ENCODE data around the gene LEMD2. TPM values are rescaled to one million over a fixed set of nuclear protein-coding genes. Genes with fewer than 3 reads are reported as not detected.

The LEMD2 gene
- total and polyA plus RNA-seq, 2 of the 4 experiments (the other 2 are of a cell fraction) = 26.5 to 43.6 TPM

DNA sequence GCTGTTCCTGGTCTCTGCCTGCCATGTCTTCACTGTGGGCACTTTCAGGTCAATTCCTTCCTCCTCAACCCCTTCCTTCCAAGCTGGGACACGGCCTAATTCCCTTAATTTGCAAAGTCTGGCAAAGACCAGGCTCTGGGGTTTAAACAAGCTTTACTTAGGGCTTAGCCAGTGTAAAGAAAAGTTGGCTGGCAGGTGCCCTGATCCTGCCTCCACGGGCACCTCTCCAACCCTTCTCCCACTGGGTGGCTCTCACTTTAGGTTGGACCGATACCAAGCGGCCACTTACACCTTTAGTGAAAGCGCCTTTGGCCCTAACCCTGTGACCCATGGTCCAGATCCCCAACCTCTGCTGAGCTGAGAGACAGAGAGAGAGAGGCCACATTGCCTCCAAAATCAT lies 28.6 kb upstream of the LEMD2 start:
- Histone ChIP-seq H3K9ac (ENCODE audit: low read depth, low read length) (no peak overlapping the region), H4K20me1 (ENCODE audit: insufficient read depth, low read length) (no peaks in the 10 kb centered on the region), H4K5ac (ENCODE audit: low read depth, low read length) (no peak overlapping the region), H3K4me3 (ENCODE audit: insufficient read depth, low read depth, low read length) (no peak overlapping the region), H4K8ac (ENCODE audit: low read depth in 2 of 2, low read length in 2 of 2) (no peak overlapping the region), H3K18ac (ENCODE audit: low read depth, low read length) (no peak overlapping the region), H3K4me2 (ENCODE audit: low read depth, low read length) (no peak overlapping the region), H3K79me1 (ENCODE audit: low read depth in 1 of 2, low read length in 2 of 2) (no peaks in the 10 kb centered on the region), H3K4ac (ENCODE audit: low read depth, low read length) (no peak overlapping the region), H2BK15ac (ENCODE audit: low read depth, low read length) (no peak overlapping the region), H3K9me3 (ENCODE audit: control insufficient read depth, insufficient read depth, low read length) (no peaks in the 10 kb centered on the region), H3K4me1 (ENCODE audit: control insufficient read depth, insufficient read depth, low read length) (no peaks in the 10 kb centered on the region), H3K27ac (ENCODE audit: insufficient read depth, low read length) (no peak overlapping the region), H2AFZ (replicated peaks; ENCODE audit: low read length, poor library complexity) (no peak overlapping the region), H2AK5ac (ENCODE audit: low read depth, low read length) (no peak overlapping the region), H2BK20ac (ENCODE audit: low read depth, low read length) (no peak overlapping the region), H2BK120ac (ENCODE audit: low read depth, low read length) (no peak overlapping the region), H2AK9ac (replicated peaks; ENCODE audit: low read depth, low read length, poor library complexity) (no peak overlapping the region), H2BK5ac (ENCODE audit: low read depth, low read length, poor library complexity, severe bottlenecking) (no peak overlapping the region), H3K14ac (replicated peaks; ENCODE audit: low read depth, low read length) (no peak overlapping the region), H3K27me3 (ENCODE audit: control insufficient read depth, insufficient read depth, low read length) (peaks cover 61% of the 10 kb centered on the region), H3K23ac (ENCODE audit: low read depth, low read length) (no peak overlapping the region), H3K56ac (ENCODE audit: extremely low read depth, insufficient read depth, low read length) (no peak overlapping the region), H3K36me3 (ENCODE audit: control insufficient read depth, insufficient read depth, low read length) (no peaks in the 10 kb centered on the region), H4K91ac (ENCODE audit: insufficient read depth, low read depth, low read length) (no peak overlapping the region), H3K9me1 (ENCODE audit: insufficient read depth, low read length) (peaks cover 2% of the 10 kb centered on the region; the same call in 1 of the 2 replicates)
- dilution Hi-C loops (cut with HindIII; ENCODE audit: low sequenced_read_pairs, unreplicated experiment) = no loop called here
- in situ Hi-C loops (cut with MboI; ENCODE audit: low sequenced_read_pairs) = no loop called here
- 60% methylated on average over 1 of the region's 5 CpGs; no CpG with 5 or more reads in 1 of the 2 experiments for WGBS, 2 experiments (ENCODE audit: extremely low coverage in 2 of 2, insufficient read length in 1 of 2)
- no TSS peak for BruUV-seq (replicated peaks)
- DNase-seq (no peak), ATAC-seq (ENCODE audit: low read depth) (no peak)
- intact Hi-C loops (cut with micrococcal nuclease) = no loop called here
- POLR2A ChIA-PET (ENCODE audit: unreplicated experiment) = no interaction called here
- CTCF ChIA-PET = no interaction called here
- TF ChIP-seq, protein P1, sequence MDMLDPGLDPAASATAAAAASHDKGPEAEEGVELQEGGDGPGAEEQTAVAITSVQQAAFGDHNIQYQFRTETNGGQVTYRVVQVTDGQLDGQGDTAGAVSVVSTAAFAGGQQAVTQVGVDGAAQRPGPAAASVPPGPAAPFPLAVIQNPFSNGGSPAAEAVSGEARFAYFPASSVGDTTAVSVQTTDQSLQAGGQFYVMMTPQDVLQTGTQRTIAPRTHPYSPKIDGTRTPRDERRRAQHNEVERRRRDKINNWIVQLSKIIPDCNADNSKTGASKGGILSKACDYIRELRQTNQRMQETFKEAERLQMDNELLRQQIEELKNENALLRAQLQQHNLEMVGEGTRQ (IDR thresholded peaks at IDR 0.05; ENCODE audit: low read depth, low read length) = no peak
- no peak for TF ChIP-seq MAZ (IDR thresholded peaks at IDR 0.05; ENCODE audit: borderline replicate concordance, low read depth, low read length)
